ENCODE data around the gene ALDH3A2. TPM values are rescaled to one million over a fixed set of nuclear protein-coding genes. Genes with fewer than 3 reads are reported as not detected.
A peak's percentile ranks its signal among the peaks of the same experiment; 100 is the strongest.

ALDH3A2 gene
- total RNA-seq, 3 donors from 2014 or later: 123 to 141 (median 137) TPM

DNA sequence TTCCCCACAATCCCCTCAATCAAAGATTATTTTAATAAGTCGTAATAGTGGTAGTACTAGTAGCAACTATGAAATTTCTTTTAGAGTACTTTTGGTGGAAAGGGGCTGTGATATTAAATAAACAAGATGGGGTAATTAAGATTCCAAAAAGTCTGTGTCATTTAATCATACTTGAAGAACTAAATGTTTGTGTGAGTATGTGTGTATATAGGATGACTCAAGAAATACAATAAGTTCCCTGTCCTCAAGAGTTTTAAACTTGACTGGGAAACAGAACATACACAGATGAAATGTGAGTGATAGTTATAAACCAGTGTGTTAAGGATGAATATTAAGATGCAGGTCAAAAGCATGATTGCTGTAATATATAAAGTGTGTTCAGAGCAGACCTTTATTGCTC is 2.3 kb downstream of the ALDH3A2 start:
- no peaks in the 10 kb centered on the region for H3K27me3 ChIP-seq
- TF ChIP-seq POLR2A (IDR thresholded peaks at IDR 0.05): no peak
- TF ChIP-seq, protein P1, sequence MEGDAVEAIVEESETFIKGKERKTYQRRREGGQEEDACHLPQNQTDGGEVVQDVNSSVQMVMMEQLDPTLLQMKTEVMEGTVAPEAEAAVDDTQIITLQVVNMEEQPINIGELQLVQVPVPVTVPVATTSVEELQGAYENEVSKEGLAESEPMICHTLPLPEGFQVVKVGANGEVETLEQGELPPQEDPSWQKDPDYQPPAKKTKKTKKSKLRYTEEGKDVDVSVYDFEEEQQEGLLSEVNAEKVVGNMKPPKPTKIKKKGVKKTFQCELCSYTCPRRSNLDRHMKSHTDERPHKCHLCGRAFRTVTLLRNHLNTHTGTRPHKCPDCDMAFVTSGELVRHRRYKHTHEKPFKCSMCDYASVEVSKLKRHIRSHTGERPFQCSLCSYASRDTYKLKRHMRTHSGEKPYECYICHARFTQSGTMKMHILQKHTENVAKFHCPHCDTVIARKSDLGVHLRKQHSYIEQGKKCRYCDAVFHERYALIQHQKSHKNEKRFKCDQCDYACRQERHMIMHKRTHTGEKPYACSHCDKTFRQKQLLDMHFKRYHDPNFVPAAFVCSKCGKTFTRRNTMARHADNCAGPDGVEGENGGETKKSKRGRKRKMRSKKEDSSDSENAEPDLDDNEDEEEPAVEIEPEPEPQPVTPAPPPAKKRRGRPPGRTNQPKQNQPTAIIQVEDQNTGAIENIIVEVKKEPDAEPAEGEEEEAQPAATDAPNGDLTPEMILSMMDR (IDR thresholded peaks at IDR 0.05): no peak
- TF ChIP-seq POLR2AphosphoS5 (IDR thresholded peaks at IDR 0.05): no peak
- H3K4me1 ChIP-seq: peaks cover 11 to 18% of the 10 kb centered on the region in 2 donors
- no peaks in the 10 kb centered on the region for H3K9me3 ChIP-seq
- intact Hi-C loops (cut with DNase I; ENCODE audit: low total_unique reads): loop anchor here (10.0 kb wide), 1 partner anchor 286 kb away; the partner anchor contains the start of gene B9D1
- peak overlapping the region in 2 of 3 donors; percentile 65 to 88 for H3K4me3 ChIP-seq
- peak overlapping the region in 1 of 2 donors; percentile 49 for H3K27ac ChIP-seq
- H3K36me3 ChIP-seq: no peaks in the 10 kb centered on the region
- DNase-seq (ENCODE audit: low spot score in 2 of 2): no peak

DNA sequence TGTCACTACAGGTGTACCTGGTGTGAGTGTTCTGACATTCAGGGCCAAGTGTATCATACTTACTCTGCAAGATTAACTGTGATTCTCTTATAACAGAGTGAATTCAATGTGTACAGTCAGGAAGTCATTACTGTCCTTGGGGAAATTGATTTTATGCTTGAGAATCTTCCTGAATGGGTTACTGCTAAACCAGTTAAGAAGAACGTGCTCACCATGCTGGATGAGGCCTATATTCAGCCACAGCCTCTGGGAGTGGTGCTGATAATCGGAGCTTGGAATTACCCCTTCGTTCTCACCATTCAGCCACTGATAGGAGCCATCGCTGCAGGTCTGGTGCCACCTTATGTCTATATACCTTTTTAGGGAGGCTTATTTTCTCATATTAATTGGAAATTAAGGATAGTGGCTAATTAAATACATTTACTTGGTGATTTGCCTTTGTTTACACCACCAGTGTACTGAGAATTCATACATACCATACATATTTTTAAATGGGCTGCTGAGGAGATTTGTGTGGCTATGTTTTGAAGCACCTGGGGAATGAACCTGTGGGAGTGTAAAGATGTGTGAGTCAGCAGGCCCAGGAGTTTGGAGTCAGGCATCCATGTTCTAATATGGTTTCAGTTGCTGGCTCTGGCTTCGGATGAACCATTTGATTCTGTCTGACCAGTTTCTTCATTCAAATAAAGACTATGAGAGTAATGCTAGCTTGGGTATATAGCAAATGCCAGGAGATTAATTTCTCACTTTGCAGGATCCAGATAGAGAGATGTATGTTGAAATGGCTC is 3.1 kb downstream of the ALDH3A2 start:
- intact Hi-C loops (cut with DNase I; ENCODE audit: low total_unique reads): loop anchor here (10.0 kb wide), 1 partner anchor 287 kb away; the partner anchor contains the start of gene B9D1
- H3K27me3 ChIP-seq: no peaks in the 10 kb centered on the region
- TF ChIP-seq, protein P1 (IDR thresholded peaks at IDR 0.05): no peak
- TF ChIP-seq POLR2A (IDR thresholded peaks at IDR 0.05) (no peak), POLR2AphosphoS5 (IDR thresholded peaks at IDR 0.05) (no peak)
- peaks cover 11 to 18% of the 10 kb centered on the region in 2 donors for H3K4me1 ChIP-seq
- no peaks in the 10 kb centered on the region for H3K9me3 ChIP-seq
- H3K4me3 ChIP-seq: peak overlapping the region in 2 of 3 donors; percentile 1 to 88
- H3K27ac ChIP-seq: peak overlapping the region; percentile 29 to 49
- H3K36me3 ChIP-seq: no peaks in the 10 kb centered on the region
- no peak for DNase-seq (ENCODE audit: low spot score in 2 of 2)

DNA sequence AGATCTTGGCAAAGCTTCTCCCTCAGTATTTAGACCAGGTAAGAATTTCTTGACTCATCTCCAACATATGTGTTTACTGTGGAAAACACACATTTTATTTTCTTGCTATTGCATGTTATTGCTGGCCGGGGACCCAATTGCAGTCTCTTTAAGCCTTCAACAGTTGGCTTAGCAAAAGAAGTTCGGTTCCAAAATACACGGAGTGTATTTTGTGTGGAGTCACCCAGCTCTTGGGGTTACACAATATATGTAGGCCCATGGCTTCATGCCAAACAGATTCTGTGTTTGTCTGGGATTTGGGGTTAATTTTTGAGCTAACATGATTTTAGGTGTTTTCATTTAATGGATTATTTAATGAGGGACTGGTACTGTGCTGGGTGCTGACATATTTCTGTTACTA is 4.0 kb downstream of the ALDH3A2 start:
- H3K4me3 ChIP-seq: peak overlapping the region in 2 of 3 donors; percentile 1 to 88

DNA sequence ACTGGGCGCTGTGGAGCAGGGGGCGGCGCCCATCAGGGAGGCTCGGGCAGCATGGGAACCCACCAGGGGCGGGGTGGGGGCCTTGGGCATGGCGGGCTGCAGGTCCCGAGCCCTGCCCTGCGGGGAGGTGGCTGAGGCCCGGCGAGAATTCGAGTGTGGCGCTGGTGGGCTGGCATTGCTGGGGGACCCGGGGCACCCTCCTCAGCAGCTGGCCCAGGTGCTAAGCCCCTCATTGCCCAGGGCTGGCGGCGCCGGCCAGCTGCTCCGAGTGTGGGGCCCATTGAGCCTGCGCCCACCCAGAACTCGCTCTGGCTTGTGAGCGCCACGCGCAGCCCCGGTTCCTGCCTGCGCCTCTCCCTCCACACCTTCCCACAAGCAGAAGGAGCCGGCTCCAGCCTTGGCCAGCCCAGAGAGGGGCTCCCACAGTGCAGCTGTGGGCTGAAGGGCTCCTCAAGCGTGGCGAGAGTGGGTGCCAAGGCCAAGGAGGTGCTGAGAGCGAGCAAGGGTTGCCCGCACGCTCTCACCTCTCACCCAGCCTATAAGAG is 5.9 kb downstream of the ALDH3A2 start:
- peaks cover 11 to 13% of the 10 kb centered on the region in 2 donors for H3K4me1 ChIP-seq
- intact Hi-C loops (cut with DNase I; ENCODE audit: low total_unique reads): loop anchor here (10.0 kb wide), 1 partner anchor 290 kb away; the partner anchor contains the start of gene B9D1

More for the DNA sequence above, 4.0 kb downstream of the ALDH3A2 start:
- no peaks in the 10 kb centered on the region for H3K9me3 ChIP-seq
- no peak for DNase-seq (ENCODE audit: low spot score in 2 of 2)
- H3K27me3 ChIP-seq: no peaks in the 10 kb centered on the region
- intact Hi-C loops (cut with DNase I; ENCODE audit: low total_unique reads): loop anchor here (10.0 kb wide), 1 partner anchor 288 kb away; the partner anchor contains the start of gene B9D1
- TF ChIP-seq POLR2A (IDR thresholded peaks at IDR 0.05): no peak
- TF ChIP-seq, protein P1 (IDR thresholded peaks at IDR 0.05): no peak
- no peaks in the 10 kb centered on the region for H3K36me3 ChIP-seq
- peak overlapping the region; percentile 33 to 49 for H3K27ac ChIP-seq
- H3K4me1 ChIP-seq: peaks cover 11 to 13% of the 10 kb centered on the region in 2 donors

More for the DNA sequence above, 5.9 kb downstream of the ALDH3A2 start:
- H3K9me3 ChIP-seq: no peaks in the 10 kb centered on the region
- H3K4me3 ChIP-seq: no peak overlapping the region
- DNase-seq (ENCODE audit: low spot score in 2 of 2): no peak
- TF ChIP-seq POLR2AphosphoS5 (IDR thresholded peaks at IDR 0.05) (no peak), POLR2A (IDR thresholded peaks at IDR 0.05) (no peak)
- TF ChIP-seq, protein P1 (IDR thresholded peaks at IDR 0.05): no peak
- no peaks in the 10 kb centered on the region for H3K27me3 ChIP-seq
- no peaks in the 10 kb centered on the region for H3K36me3 ChIP-seq
- no peak overlapping the region for H3K27ac ChIP-seq
